ENCODE data around the gene SMARCD3.

SMARCD3 gene

DNA sequence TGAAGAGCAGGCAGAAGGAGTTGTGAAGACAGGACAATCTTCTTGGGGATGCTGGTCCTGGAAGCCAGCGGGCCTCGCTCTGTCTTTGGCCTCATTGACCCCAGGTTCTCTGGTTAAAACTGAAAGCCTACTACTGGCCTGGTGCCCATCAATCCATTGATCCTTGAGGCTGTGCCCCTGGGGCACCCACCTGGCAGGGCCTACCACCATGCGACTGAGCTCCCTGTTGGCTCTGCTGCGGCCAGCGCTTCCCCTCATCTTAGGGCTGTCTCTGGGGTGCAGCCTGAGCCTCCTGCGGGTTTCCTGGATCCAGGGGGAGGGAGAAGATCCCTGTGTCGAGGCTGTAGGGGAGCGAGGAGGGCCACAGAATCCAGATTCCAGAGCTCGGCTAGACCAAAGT, 14.7 kb downstream of the SMARCD3 start:
- no peak for DNase-seq

- DNase-seq = no peak
Measured at GRCh38 chr7:151232917-151233701, 15.4 kb downstream of the SMARCD3 start.

DNA sequence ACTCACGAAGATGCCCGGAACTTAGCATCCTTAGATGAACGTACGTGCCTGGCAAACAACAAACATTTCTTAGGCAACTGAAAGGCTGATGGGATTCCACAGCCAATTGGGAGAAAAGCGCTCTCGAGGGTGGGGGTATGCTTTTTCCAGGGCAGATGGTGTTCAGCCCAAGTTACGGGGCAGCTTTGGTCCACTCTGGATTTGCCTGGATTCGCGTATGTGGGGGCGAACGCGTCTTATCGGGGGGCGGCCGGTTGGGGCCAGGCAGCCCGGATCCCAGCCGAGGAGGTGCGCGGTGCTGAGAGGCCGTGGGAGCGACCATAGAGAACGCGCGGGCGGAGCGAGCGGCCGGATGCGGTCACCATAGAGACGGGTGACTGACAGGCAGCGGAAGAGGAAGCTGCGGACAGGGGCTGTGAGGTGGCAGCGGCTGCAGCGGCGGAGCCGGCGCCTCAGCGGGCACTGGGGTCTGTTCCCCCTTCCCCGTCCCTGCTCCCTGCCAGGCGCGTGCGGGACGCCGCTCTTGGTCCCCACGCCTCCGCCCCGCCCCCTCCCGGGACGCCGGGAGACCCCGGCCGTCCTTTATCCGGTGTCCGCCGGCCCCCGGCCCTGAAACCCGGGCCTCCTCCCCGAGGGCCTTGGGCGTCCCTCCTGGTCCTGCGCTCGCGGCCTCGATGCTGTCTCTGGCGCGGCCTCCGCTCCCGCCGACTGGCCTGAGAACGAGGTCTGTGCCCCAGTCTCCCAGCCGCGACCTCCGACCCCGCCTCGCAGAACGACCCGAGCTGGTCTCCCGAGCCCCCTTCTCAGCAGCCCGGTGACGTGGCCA, 16.2 kb downstream of the SMARCD3 start, which contains the start of gene CHPF2:
CHPF2 (plus strand) TSS at position 393 of the 826 bp plus-strand sequence. CDS start 1,529 bp downstream, outside the sequence.
- DNase-seq = peak; percentile 57

DNA sequence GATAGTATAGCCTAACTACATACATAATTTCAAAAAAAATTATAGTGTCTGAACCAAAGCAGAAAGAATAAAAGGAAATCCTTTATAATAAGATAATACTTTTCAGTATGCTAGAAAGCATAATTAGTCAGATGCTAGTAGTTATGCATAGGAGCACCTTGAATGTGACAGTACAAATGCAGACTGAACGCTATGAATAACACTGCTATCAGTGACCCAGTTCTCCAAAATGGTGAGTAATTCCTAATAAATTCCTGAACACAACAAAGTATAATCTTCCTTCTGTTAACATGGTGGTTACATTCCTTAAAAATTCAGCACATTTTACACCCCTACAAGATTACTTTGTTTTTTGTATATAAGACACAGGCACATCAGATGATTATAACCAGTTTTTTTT, 17.4 kb downstream of the SMARCD3 start:
- DNase-seq = no peak

GRCh38 chr7:151229249-151229648, 19.2 kb downstream of the SMARCD3 start:
- DNase-seq = no peak

GRCh38 chr7:151228024-151228866, 20.2 kb downstream of the SMARCD3 start:
- DNase-seq = no peak

DNA sequence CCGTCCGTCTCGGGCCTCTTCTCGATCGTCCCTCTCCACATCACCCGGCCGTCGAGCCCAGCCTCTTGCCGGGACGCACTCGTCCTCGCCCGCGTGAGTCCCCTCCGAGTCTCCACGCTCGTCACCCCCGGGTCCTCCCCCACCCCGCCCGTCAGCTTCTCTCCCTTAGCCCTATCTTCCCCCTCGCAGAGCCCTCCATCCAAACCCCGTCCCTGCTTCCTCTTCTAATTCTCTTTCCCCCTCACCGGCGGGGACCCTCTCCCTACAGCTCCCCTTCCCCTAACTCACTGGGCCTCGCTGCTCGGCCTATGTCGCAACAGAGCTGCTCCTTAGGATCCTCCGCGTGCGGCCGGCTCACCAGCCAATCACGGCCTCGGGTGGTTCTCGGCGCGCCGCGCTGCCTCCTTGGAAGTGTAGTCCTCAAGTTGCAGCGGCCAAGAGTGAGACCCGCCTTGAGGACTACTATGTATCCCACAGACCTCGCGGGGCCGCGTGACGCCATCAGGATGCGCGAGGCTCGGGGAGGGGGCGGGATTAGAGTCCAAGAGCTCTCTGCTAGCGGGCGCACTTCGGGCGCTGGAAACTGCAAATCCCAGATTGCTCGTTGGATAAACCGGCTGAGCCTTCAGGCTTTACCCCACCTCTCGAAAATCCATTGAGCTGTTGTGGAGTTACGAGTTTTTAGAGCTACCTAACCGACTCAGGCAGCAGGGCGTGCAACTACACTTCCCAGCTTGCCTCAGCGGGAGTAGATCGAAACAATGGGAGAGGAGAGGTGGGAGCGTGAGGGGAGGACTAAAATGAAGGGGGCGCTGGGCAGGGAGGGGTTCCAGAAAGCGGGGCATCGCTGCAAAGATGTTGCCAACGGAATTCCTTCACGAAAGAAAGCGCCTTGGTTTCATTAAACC, 21.4 kb downstream of the SMARCD3 start, which contains the start of gene ABCF2:
ABCF2 (minus strand) TSS at position 331 of the 908 bp plus-strand sequence. CDS start 747 bp downstream, outside the sequence.
- peak; percentile 87 for DNase-seq

DNA sequence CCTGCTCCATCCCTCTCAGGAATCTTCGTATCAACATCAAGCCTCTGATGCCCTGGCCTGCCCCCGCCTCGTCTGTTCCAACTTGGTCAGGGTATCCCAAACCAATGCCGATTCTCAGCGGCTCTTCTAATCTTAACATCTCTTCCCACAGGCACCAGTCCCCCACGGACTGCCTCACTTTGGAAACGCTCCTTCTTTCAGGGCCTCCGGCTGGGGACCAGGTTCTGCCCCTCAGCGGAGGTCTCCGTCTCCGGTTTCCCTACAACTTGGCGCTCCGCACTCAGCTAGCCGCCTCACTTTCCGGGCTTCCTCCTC, 22.0 kb downstream of the SMARCD3 start:
- DNase-seq = no peak

- DNase-seq = no peak
Measured at GRCh38 chr7:151225948-151226510, 22.5 kb downstream of the SMARCD3 start.

DNA sequence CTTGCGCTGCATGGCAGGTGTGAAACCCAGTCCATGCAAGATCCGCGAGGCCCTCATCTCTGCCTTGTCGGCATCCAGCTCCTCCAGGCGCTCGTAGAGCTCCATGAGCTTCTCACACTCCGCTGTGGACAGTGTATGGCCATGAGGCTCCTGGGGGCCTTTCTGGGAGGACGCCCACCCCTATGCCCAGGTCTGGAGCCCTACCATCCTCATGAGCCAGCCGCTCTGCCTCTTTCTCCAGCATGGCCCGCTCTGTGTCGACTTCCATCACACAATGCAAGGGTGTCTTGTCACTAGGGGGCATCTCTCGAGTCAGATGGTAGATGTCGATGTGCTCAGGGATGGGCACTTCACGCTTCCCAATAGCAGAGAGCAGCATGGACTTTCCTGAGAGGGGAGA, 24.8 kb downstream of the SMARCD3 start:
- no peak for DNase-seq

DNA sequence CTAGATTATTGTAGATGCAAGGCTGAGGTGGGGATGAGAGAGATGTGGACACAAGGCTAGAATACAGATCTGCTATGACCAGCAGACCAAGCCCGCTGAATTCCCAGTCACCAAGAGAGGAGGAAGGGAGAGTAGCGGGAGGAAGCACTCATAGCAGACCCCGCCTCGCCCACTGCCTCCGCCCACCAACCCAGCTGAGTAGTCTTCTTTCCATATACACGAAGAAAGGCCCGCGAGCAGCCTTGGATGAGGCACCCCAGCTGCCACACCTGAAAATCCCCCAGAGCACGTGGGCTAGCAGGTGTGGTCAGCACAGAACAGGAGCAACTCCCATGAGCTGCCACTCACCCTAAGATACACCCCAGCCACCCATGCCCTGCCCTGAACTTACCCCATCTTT, 30.3 kb downstream of the SMARCD3 start:
- DNase-seq = no peak

DNA sequence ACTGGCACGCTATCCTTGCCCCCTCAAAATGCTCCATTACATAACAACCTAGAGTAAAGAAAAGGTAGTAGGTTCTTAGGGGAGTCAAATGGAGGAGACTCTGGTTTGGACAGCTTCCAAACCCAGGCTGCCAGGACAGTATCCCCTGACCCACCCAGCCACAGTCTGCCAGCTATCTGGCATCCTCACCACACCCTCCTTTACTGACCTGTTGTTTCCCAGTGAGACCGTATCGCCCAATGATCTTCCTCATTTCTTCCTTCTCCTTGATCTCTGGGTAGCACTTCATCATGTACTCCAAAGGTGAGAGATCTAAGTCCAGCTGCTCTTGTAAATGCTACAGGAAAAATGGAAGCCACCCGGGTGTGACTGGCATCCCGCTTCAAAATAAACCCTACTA, 33.1 kb downstream of the SMARCD3 start:
- no peak for DNase-seq

DNA sequence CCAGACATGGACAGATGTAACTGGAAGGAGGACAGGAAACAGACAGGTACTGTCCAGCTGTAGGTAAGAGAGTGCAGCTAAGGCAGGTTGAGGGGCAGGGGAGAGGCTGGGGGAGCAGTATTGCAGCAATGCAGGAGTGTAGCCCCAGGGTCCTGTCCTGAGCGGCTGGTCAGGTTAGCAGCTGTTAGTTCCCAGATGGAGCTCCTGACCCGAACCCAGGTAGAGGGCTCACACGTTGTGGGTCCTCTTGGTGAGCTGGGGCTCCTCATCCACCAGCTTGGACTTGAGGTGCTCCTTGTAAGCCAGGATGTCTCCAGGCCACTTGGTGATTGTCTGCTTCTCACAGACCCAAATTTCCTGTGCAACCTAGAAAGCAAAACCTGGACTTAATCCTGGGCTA, 34.7 kb downstream of the SMARCD3 start:
- no peak for DNase-seq

- DNase-seq = no peak
Measured at GRCh38 chr7:151212626-151213025, 35.9 kb downstream of the SMARCD3 start.

GRCh38 chr7:151211155-151211772, 37.2 kb downstream of the SMARCD3 start:
- no peak for DNase-seq

DNA sequence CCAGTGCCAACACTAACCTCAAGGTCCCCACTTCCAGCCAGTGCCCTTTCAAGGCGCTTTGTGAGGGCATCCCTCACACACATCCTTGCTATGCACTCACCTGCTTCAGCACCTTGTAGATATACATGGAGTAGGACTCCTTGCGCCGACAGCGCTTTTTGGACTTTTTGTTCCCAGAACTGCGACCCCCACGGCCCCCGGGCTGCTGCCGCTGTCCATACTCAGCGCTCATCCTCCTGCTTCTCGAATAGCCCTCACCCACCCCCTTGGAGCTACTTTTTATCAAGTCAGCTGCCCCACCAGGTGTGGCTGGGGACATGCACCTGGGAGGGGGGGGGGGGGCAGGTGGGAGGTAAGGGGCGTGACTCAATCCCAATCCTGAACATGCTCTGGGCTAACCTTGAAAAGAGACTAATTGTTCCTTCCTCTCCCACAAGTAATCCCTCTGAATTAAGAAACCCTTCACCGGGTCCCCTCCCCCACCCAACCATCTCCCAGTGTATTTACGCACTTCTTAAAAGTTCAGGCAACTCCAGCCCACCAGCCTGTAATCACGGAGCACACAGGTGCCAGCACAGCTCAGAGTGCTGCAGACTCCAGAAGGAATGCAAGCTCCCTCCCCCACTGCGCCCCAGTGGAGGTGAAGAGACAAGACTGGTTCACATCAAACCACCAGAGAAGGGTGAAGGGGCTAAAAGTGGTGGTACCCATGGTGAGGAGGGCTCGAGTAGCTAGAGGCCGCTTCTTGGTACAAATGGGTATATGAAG, 38.2 kb downstream of the SMARCD3 start, which contains the start of gene H2BK1:
H2BK1 (minus strand) TSS at position 402 of the 768 bp plus-strand sequence; CDS start at position 232, 170 bp downstream.
- no peak for DNase-seq

GRCh38 chr7:151209588-151209987, 38.9 kb downstream of the SMARCD3 start:
- no peak for DNase-seq

GRCh38 chr7:151208253-151208862, 40.1 kb downstream of the SMARCD3 start:
- no peak for DNase-seq

DNA sequence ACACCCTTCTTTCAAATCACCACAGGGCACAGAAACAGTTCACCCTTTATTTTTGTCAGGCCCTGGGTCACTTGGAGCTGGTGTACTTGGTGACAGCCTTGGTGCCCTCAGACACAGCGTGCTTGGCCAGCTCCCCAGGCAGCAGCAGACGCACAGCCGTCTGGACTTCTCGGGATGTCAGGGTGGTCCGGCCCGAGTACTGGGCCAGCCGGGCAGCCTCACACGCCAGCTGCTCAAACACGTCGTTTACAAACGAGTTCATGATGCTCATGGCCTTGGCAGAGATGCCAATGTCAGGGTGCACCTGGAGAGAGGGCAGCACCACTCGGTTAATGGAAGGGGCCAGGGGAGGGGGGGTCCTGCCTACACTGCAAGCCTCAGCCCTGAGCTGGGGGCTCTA, 40.7 kb downstream of the SMARCD3 start:
- DNase-seq = no peak

DNA sequence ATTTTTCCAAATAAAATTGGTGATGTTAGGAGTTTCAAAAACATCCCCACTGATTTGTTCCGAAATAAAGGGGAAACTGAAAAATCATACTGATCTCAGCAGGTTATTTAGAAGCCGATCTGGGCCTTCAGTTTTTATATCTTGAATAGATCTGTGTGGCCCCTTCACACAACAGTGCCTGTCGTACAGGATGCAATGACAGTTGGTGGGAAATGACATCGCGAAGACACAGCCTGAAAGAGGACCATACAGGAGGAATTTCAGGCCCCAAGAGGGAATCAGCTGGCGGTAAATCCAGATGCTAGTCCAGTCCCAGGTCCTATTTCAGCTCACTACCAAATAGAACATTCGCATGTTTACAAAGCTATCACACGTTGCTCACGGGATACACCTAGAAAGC, 41.2 kb downstream of the SMARCD3 start:
- DNase-seq = no peak

All from NCI-H1417 treated with DMSO at 0.1 percent for 48 hours (cell line).